Hypothalamus (tissue), 51 donors: Measurements from ENCODE around the gene RCOR3.
"Not testable (repeated sequence)": the region's sequence is repeated elsewhere in the genome, so short reads cannot be mapped to it uniquely, and the experiment has no call there.

Experiments used
- DNase-seq, 51 donors: peaks; one replicate each; lab custom pipeline; 2025; lab: John Stamatoyannopoulos, UW

The RCOR3 gene

GRCh38 chr1:211337430-211338223 lies 78.5 kb downstream of the RCOR3 start:
- DNase-seq: no peak

DNA sequence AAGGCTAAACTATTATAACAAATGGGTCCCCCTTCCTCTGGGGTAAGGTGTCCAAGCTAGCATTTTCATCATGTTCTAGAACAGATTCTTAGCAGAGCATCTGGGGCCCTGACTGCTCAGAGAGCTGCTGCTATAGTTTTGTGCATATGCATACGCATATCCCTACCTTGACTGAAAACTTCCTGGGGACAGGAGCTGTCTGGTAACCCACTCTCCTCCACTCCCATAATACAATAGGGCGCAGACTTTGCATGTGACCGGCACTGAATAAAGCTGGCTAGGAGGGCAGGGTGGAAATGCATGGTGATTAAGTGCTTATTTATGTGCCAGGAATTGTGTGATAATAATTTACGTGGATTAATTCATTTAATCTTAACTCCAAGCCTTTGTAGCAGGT lies 79.1 kb downstream of the RCOR3 start:
- no peak for DNase-seq

- no peak for DNase-seq
These were observed 80.5 kb downstream of the RCOR3 start for GRCh38 chr1:211339631-211340041.

GRCh38 chr1:211340622-211341507 lies 81.7 kb downstream of the RCOR3 start:
- no peak for DNase-seq

DNA sequence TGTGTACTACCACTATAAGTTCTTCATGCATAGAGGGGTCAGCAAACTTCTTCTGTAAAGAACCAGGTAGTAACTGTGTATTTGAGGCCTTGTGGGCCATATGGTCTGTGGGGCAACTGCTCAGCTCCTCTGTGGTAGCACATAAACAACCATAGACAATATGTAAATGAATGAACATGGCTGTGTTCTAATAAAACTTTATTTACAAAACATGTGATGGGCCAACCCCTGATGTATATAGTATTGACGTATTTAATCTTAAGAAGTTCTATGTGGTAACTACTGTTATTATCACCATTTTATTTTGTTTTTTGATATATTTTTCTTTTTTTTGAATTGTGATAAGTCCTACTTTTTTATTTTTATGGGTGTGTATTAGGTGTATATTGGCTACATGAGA lies 82.8 kb downstream of the RCOR3 start:
- no peak for DNase-seq

- DNase-seq: no peak
These were observed 84.4 kb downstream of the RCOR3 start for GRCh38 chr1:211343607-211344006.

- no peak for DNase-seq
These were observed 85.0 kb downstream of the RCOR3 start for GRCh38 chr1:211344152-211344618.

DNA sequence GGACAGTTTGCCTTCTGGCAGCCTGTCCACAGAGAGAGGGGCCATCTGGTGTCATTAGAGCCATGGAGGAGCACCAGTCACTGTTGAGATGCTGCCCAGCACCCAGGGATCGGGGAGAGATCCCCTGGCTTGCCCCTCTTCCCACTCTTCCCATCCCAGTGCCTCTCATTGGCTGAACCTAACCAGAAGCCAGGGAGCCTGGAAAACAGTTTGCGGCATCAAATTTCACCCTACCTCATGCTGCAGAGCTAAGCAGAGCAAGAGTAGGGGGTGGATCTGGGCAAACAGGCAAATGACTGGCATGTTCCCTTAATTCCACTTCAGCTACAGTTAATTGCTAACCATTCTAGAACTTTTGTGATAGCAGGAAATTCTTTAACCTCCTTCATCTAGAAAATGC lies 86.6 kb downstream of the RCOR3 start:
- DNase-seq: no peak

GRCh38 chr1:211347077-211347844 lies 88.1 kb downstream of the RCOR3 start:
- DNase-seq: no peak

DNA sequence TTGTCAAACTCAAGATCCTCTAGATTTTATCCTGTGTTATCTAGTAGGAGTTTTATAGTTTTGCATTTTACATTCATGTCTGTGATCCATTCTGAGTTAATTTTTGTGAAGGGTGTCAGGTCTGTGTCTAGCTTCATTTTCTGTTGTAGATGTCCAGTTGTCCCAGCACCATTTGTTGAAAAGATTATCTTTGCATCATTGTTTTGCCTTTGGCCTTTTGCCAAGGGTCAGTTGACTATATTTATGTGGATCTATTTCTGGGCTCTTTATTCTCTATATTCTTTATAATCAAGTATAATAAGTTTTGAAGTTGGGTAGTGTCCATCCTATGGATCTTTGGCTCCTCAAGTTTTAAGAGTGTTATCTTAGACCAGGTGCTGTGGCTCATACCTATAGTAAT lies 89.4 kb downstream of the RCOR3 start:
- DNase-seq: no peak

- DNase-seq: no peak
These were observed 90.6 kb downstream of the RCOR3 start for GRCh38 chr1:211349741-211350140.

DNA sequence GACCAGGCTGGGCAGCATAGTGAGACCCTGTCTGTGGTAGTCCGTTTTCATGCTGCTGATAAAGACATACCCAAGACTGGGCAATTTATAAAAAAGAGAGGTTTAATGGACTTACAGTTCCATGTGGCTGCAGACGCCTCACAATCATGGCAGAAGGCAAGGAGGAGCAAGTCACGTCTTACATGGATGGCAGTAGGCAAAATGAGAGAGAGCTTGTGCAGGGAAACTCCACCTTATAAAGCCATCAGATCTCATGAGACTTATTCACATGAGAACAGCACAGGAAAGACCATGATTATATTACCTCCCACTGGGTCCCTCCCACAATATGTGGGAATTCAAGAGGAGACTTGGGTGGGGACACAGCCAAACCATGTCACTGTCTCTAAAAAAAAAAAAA lies 92.9 kb downstream of the RCOR3 start:
- not testable (repeated sequence) for DNase-seq

- no peak for DNase-seq
These were observed 93.3 kb downstream of the RCOR3 start for GRCh38 chr1:211352465-211352864.

GRCh38 chr1:211352985-211353515 lies 93.9 kb downstream of the RCOR3 start:
- no peak for DNase-seq

GRCh38 chr1:211353562-211354212 lies 94.5 kb downstream of the RCOR3 start:
- no peak for DNase-seq

- DNase-seq: no peak
These were observed 96.7 kb downstream of the RCOR3 start for GRCh38 chr1:211355873-211356272.

GRCh38 chr1:211356723-211357407 lies 97.7 kb downstream of the RCOR3 start:
- DNase-seq: peak in 2 of 51 donors; percentile 25 to 31

GRCh38 chr1:211358685-211359084 lies 99.5 kb downstream of the RCOR3 start:
- no peak for DNase-seq

- DNase-seq: no peak
These were observed 100.7 kb downstream of the RCOR3 start for GRCh38 chr1:211359876-211360275.

- DNase-seq: no peak
These were observed 102.0 kb downstream of the RCOR3 start for GRCh38 chr1:211361202-211361601.
